ENCODE data around the gene MIA2. TPM values are rescaled to one million over a fixed set of nuclear protein-coding genes. Genes with fewer than 3 reads are reported as not detected.

MIA2 gene
- total and polyA plus RNA-seq, 2 donors (not counting 1 experiment from before 2014, with no cell fraction given) = 11.5 to 27.1 TPM

- POLR2A ChIA-PET = no interaction called here
- H3K9me3 ChIP-seq (ENCODE audit: control extremely low read depth in 1 of 3, control insufficient read depth in 2 of 3, insufficient read depth in 1 of 3, low read length in 2 of 3) = no peaks in the 10 kb centered on the region
- Mint-ChIP-seq H3K4me1 (no peaks in the 10 kb centered on the region), H3K4me3 (no peak overlapping the region), H3K27me3 (no peaks in the 10 kb centered on the region), H3K27ac (no peak overlapping the region), H3K9me3 (ENCODE audit: insufficient read depth) (no peaks in the 10 kb centered on the region)
- H3K4me2 ChIP-seq (replicated peaks; ENCODE audit: low read depth, low read length, poor library complexity, severe bottlenecking) = no peak overlapping the region
- no peak for TF ChIP-seq EZH2 (IDR thresholded peaks at IDR 0.05; ENCODE audit: borderline replicate concordance, insufficient read depth, low read depth, low read length, poor library complexity, severe bottlenecking)
- no peak for TF ChIP-seq CTCF (IDR thresholded peaks at IDR 0.05)
- H3K27me3 ChIP-seq (replicated peaks in 1 of 4; ENCODE audit: control extremely low read depth in 1 of 4, control insufficient read depth in 3 of 4, insufficient read depth in 4 of 4, low read length in 3 of 4) = no peaks in the 10 kb centered on the region
- no peak overlapping the region for H3K27ac ChIP-seq (ENCODE audit: low read length in 2 of 2)
- no peaks in the 10 kb centered on the region for H3K36me3 ChIP-seq (replicated peaks in 1 of 2; ENCODE audit: control extremely low read depth in 1 of 2, control insufficient read depth in 1 of 2, extremely low read depth in 1 of 2, insufficient read depth in 2 of 2, low read length in 1 of 2)
- intact Hi-C loops (cut with micrococcal nuclease) = no loop called here
- no peaks in the 10 kb centered on the region for H3K79me2 ChIP-seq (ENCODE audit: control insufficient read depth, insufficient read depth, low read length)
- H3K4me3 ChIP-seq (ENCODE audit: control extremely low read depth in 1 of 5, extremely low read depth in 1 of 5, insufficient read depth in 1 of 5, low read depth in 2 of 5, low read length in 4 of 5) = no peak overlapping the region
- ATAC-seq (ENCODE audit: low read depth) (no peak), DNase-seq (no peak)
- CTCF ChIA-PET = no interaction called here
- no peaks in the 10 kb centered on the region for H3K4me1 ChIP-seq (ENCODE audit: control insufficient read depth in 2 of 2, insufficient read depth in 2 of 2, low read length in 2 of 2)
- H4K20me1 ChIP-seq (ENCODE audit: control insufficient read depth, insufficient read depth, low read length, poor library complexity, severe bottlenecking) = no peaks in the 10 kb centered on the region
- H3K9ac ChIP-seq (ENCODE audit: low read length) = no peak overlapping the region
- 100% methylated on average over 1 of the region's 4 CpGs for WGBS (ENCODE audit: insufficient coverage)
- H2AFZ ChIP-seq (ENCODE audit: insufficient read depth, low read depth, low read length, poor library complexity, severe bottlenecking) = no peak overlapping the region
Measured at GRCh38 chr14:39384177-39384576, 150.5 kb downstream of the MIA2 start.

GRCh38 chr14:39393289-39393688 lies 159.6 kb downstream of the MIA2 start:
- Histone ChIP-seq H2AFZ (ENCODE audit: insufficient read depth, low read depth, low read length, poor library complexity, severe bottlenecking) (no peak overlapping the region), H3K4me1 (ENCODE audit: control insufficient read depth in 2 of 2, insufficient read depth in 2 of 2, low read length in 2 of 2) (no peaks in the 10 kb centered on the region), H3K9ac (ENCODE audit: low read length) (no peak overlapping the region), H4K20me1 (ENCODE audit: control insufficient read depth, insufficient read depth, low read length, poor library complexity, severe bottlenecking) (no peaks in the 10 kb centered on the region), H3K79me2 (ENCODE audit: control insufficient read depth, insufficient read depth, low read length) (no peaks in the 10 kb centered on the region), H3K36me3 (replicated peaks in 1 of 2; ENCODE audit: control extremely low read depth in 1 of 2, control insufficient read depth in 1 of 2, extremely low read depth in 1 of 2, insufficient read depth in 2 of 2, low read length in 1 of 2) (peaks cover 8 to 13% of the 10 kb centered on the region in 2 experiments), H3K27me3 (replicated peaks in 1 of 4; ENCODE audit: control extremely low read depth in 1 of 4, control insufficient read depth in 3 of 4, insufficient read depth in 4 of 4, low read length in 3 of 4) (no peaks in the 10 kb centered on the region), H3K4me2 (replicated peaks; ENCODE audit: low read depth, low read length, poor library complexity, severe bottlenecking) (no peak overlapping the region), H3K27ac (ENCODE audit: low read length in 2 of 2) (no peak overlapping the region), H3K9me3 (ENCODE audit: control extremely low read depth in 1 of 3, control insufficient read depth in 2 of 3, insufficient read depth in 1 of 3, low read length in 2 of 3) (no peaks in the 10 kb centered on the region), H3K4me3 (ENCODE audit: control extremely low read depth in 1 of 5, extremely low read depth in 1 of 5, insufficient read depth in 1 of 5, low read depth in 2 of 5, low read length in 4 of 5) (no peak overlapping the region)
- POLR2A ChIA-PET = no interaction called here
- CTCF ChIA-PET = no interaction called here
- ATAC-seq (ENCODE audit: low read depth) (no peak), DNase-seq (no peak)
- H3K27me3 Mint-ChIP-seq = no peaks in the 10 kb centered on the region
- no peak overlapping the region for H3K27ac Mint-ChIP-seq
- no peak overlapping the region for H3K4me3 Mint-ChIP-seq
- H3K4me1 Mint-ChIP-seq = no peaks in the 10 kb centered on the region
- intact Hi-C loops (cut with micrococcal nuclease) = no loop called here
- no CpG with 5 or more reads among the region's 1 CpG for WGBS (ENCODE audit: insufficient coverage)
- H3K9me3 Mint-ChIP-seq (ENCODE audit: insufficient read depth) = no peaks in the 10 kb centered on the region
- TF ChIP-seq EZH2 (IDR thresholded peaks at IDR 0.05; ENCODE audit: borderline replicate concordance, insufficient read depth, low read depth, low read length, poor library complexity, severe bottlenecking) (no peak), CTCF (IDR thresholded peaks at IDR 0.05) (no peak)
